H1 (cell line): ENCODE results near the gene CHCHD3. TPM values are rescaled to one million over a fixed set of nuclear protein-coding genes. Genes with fewer than 3 reads are reported as not detected.

ENCODE experiments used
- BACH1 ChIP-seq: IDR thresholded peaks from 2 replicates; pipeline ENCODE4 v1.6.1; 2012; ENCODE audit warnings: low read length, improper control_type of control experiment
- CHD7 ChIP-seq: fragments of 300-600 bp; sonication (generic); IDR thresholded peaks from 2 replicates; pipeline ENCODE4 v1.7.1; 2012; ENCODE audit warnings: low read length, moderate library complexity, mild to moderate bottlenecking, inconsistent platforms; ENCODE audit not compliant: insufficient replicate concordance
- MAX ChIP-seq: IDR thresholded peaks from 2 replicates; pipeline ENCODE4 v1.6.1; 2012; ENCODE audit warnings: inconsistent platforms
- NANOG ChIP-seq: IDR thresholded peaks from 2 replicates; pipeline ENCODE4 v1.6.1; 2011; ENCODE audit warnings: low read length, low read depth, mild to moderate bottlenecking, inconsistent platforms; ENCODE audit not compliant: insufficient read depth, poor library complexity, severe bottlenecking
- SIN3A ChIP-seq, 2 experiments: IDR thresholded peaks in 1 of 2; conservative IDR thresholded peaks in 1 of 2; 2 replicates each; pipeline ENCODE4 v1.6.1; 2011 to 2012; ENCODE audit warnings: low read length in 2 of 2, improper control_type of control experiment in 1 of 2, low read depth in 1 of 2, mild to moderate bottlenecking in 1 of 2
- TEAD4 ChIP-seq: IDR thresholded peaks from 2 replicates; pipeline ENCODE4 v1.6.1; 2012; ENCODE audit warnings: low read depth, low read length, inconsistent platforms, mixed read lengths
- YY1 ChIP-seq: IDR thresholded peaks from 2 replicates; pipeline ENCODE4 v1.6.1; 2011; ENCODE audit warnings: low read depth, mild to moderate bottlenecking, low read length
- polyA plus RNA-seq, 7 experiments: library from polyadenylated mRNA; depleted of rRNA in 3 of 7; stranded (reverse) in 5 of 7; unstranded in 2 of 7; fragments of >200 nt in 5 of 7; fragments of 200-250 nt in 2 of 7; gene quantifications; 1 replicate in 5 of 7; 2 replicates in 1 of 7; 4 replicates in 1 of 7; pipeline versions ENCODE4 v1.2.1 to v1.2.3, GENCODE V29; 2011 to 2013; ENCODE audit warnings: missing spikeins in 2 of 7, mixed read lengths in 2 of 7
- total RNA-seq: library from RNA; stranded (reverse); fragmentation: NEBNext Ultra II Directional; extraction: Animal tissue kit (Norgen Biotek cat#: 25700); gene quantifications from 2 replicates; pipeline ENCODE4 v1.2.1, GENCODE V29; 2021

Gene CHCHD3
- total and polyA plus RNA-seq, 2 of the 8 experiments (the other 6 are each of a cell fraction or from before 2014, with no cell fraction given), result 42.9 to 137 TPM

GRCh38 chr7:133054162-133054840 is 27.6 kb downstream of the CHCHD3 start (continued):
- TF ChIP-seq CHD7, result no peak
- no peak for TF ChIP-seq NANOG
- TF ChIP-seq MAX, result no peak
- TF ChIP-seq YY1, result no peak
- no peak for TF ChIP-seq SIN3A (conservative IDR thresholded peaks at IDR 0.05 in 1 of 2, IDR thresholded peaks at IDR 0.05 in 1 of 2; ENCODE audit: low read depth in 1 of 2, low read length in 2 of 2)
- TF ChIP-seq BACH1, result no peak
- TF ChIP-seq TEAD4, result no peak
